IMR-90 (cell line): ENCODE measurements around the gene PAPSS2. TPM values are rescaled to one million over a fixed set of nuclear protein-coding genes. Genes with fewer than 3 reads are reported as not detected.

Experiments used
- ATAC-seq: fragments of 200-7000 bp; cut with Tn5 transposase; 2 replicates; pipeline ENCODE4 v1.9.1; 2020; ENCODE audit warnings: low read depth, mild to moderate bottlenecking, moderate library complexity
- BruUV-seq: library from RNA; stranded (reverse); fragments of 400-500 nt; replicated peaks from 2 replicates; lab custom pipeline; 2021; lab: Mats Ljungman, UMichigan
- CTCF ChIA-PET: fragments of 300-600 bp; formaldehyde crosslinking; extraction: SDS; loops from one replicate; lab custom pipeline; 2021; ENCODE audit warnings: antibody characterized with exemption; lab: Yijun Ruan, JAX
- POLR2A ChIA-PET: fragments of 300-600 bp; sonication (Branson Sonifier 250); formaldehyde crosslinking; loops from one replicate; lab custom pipeline; 2022; ENCODE audit warnings: antibody characterized with exemption; ENCODE audit not compliant: unreplicated experiment; lab: Charles Lee
- DNase-seq: peaks from one replicate; pipeline ENCODE4 v3.0.0; 2013
- H2AFZ ChIP-seq: replicated peaks from 2 replicates; pipeline ENCODE3; 2013; ENCODE audit warnings: low read length, mild to moderate bottlenecking; ENCODE audit not compliant: poor library complexity
- H2AK5ac ChIP-seq: 2 replicates; pipeline ENCODE4 v1.6.1; 2013; ENCODE audit warnings: low read depth, low read length, inconsistent platforms
- H2AK9ac ChIP-seq: replicated peaks from 2 replicates; pipeline ENCODE3; 2013; ENCODE audit warnings: mild to moderate bottlenecking, low read depth, low read length, moderate library complexity; ENCODE audit not compliant: poor library complexity
- H2BK120ac ChIP-seq: 2 replicates; pipeline ENCODE4 v1.6.1; 2013; ENCODE audit warnings: low read depth, low read length, inconsistent platforms
- H2BK15ac ChIP-seq: 3 replicates; pipeline ENCODE4 v1.6.1; 2013; ENCODE audit warnings: low read depth, low read length, inconsistent platforms
- H2BK20ac ChIP-seq: 2 replicates; pipeline ENCODE4 v1.6.1; 2013; ENCODE audit warnings: low read depth, mild to moderate bottlenecking, inconsistent platforms, low read length, moderate library complexity
- H2BK5ac ChIP-seq: 2 replicates; pipeline ENCODE4 v1.6.1; 2013; ENCODE audit warnings: mild to moderate bottlenecking, low read depth, low read length, inconsistent platforms; ENCODE audit not compliant: poor library complexity, severe bottlenecking
- H3K14ac ChIP-seq: replicated peaks from 2 replicates; pipeline ENCODE4 v1.6.1; 2013; ENCODE audit warnings: low read depth, low read length, inconsistent platforms
- H3K18ac ChIP-seq: 2 replicates; pipeline ENCODE4 v1.6.1; 2013; ENCODE audit warnings: low read depth, low read length, control low read depth
- H3K23ac ChIP-seq: 2 replicates; pipeline ENCODE4 v1.6.1; 2013; ENCODE audit warnings: low read depth, low read length, inconsistent platforms
- H3K27ac ChIP-seq: 2 replicates; pipeline ENCODE4 v1.5.1; 2013; ENCODE audit warnings: mild to moderate bottlenecking, control low read depth, low read length; ENCODE audit not compliant: insufficient read depth
- H3K27me3 ChIP-seq: 2 replicates; pipeline ENCODE4 v1.6.1; 2013; ENCODE audit warnings: low read length; ENCODE audit not compliant: control insufficient read depth, insufficient read depth
- H3K36me3 ChIP-seq: 2 replicates; pipeline ENCODE4 v1.6.1; 2013; ENCODE audit warnings: low read length, mixed read lengths; ENCODE audit not compliant: control insufficient read depth, insufficient read depth
- H3K4ac ChIP-seq: 2 replicates; pipeline ENCODE4 v1.6.1; 2013; ENCODE audit warnings: low read depth, low read length, inconsistent platforms
- H3K4me1 ChIP-seq: 2 replicates; pipeline ENCODE4 v1.6.1; 2013; ENCODE audit warnings: low read length, mixed read lengths; ENCODE audit not compliant: control insufficient read depth, insufficient read depth
- H3K4me2 ChIP-seq: 2 replicates; pipeline ENCODE4 v1.6.1; 2013; ENCODE audit warnings: low read depth, mild to moderate bottlenecking, control low read depth, low read length, moderate library complexity
- H3K4me3 ChIP-seq: 2 replicates; pipeline ENCODE4 v1.5.1; 2013; ENCODE audit warnings: low read depth, mild to moderate bottlenecking, control low read depth, low read length, moderate library complexity; ENCODE audit not compliant: insufficient read depth
- H3K56ac ChIP-seq: 2 replicates; pipeline ENCODE4 v1.6.1; 2013; ENCODE audit warnings: low read length, inconsistent platforms; ENCODE audit not compliant: insufficient read depth; ENCODE audit errors: extremely low read depth
- H3K79me1 ChIP-seq, 2 experiments: 2 replicates each; pipeline ENCODE4 v1.6.1; 2013; ENCODE audit warnings: low read length in 2 of 2, inconsistent platforms in 1 of 2, low read depth in 1 of 2
- H3K9ac ChIP-seq: 2 replicates; pipeline ENCODE4 v1.6.1; 2013; ENCODE audit warnings: low read depth, low read length, control low read depth
- H3K9me1 ChIP-seq: 2 replicates; pipeline ENCODE4 v1.6.1; 2013; ENCODE audit warnings: low read length, inconsistent platforms; ENCODE audit not compliant: insufficient read depth
- H3K9me3 ChIP-seq: 2 replicates; pipeline ENCODE4 v1.6.1; 2013; ENCODE audit warnings: low read length; ENCODE audit not compliant: control insufficient read depth, insufficient read depth
- H4K20me1 ChIP-seq: 2 replicates; pipeline ENCODE4 v1.6.1; 2013; ENCODE audit warnings: low read length, inconsistent platforms; ENCODE audit not compliant: insufficient read depth
- H4K5ac ChIP-seq: 2 replicates; pipeline ENCODE4 v1.6.1; 2013; ENCODE audit warnings: mild to moderate bottlenecking, low read depth, low read length, control low read depth
- H4K8ac ChIP-seq, 2 experiments: 2 replicates each; pipeline ENCODE4 v1.6.1; 2013; ENCODE audit warnings: low read depth in 2 of 2, low read length in 2 of 2, control low read depth in 1 of 2, inconsistent platforms in 1 of 2
- H4K91ac ChIP-seq: 2 replicates; pipeline ENCODE4 v1.6.1; 2013; ENCODE audit warnings: low read depth, low read length, inconsistent platforms; ENCODE audit not compliant: insufficient read depth
- BHLHE40 ChIP-seq: fragments of 150-350 bp; IDR thresholded peaks from 2 replicates; pipeline ENCODE4 v1.6.1; 2016; ENCODE audit warnings: mild to moderate bottlenecking, low read depth, low read length
- CEBPB ChIP-seq: IDR thresholded peaks from 2 replicates; pipeline ENCODE4 v1.6.1; 2012; ENCODE audit warnings: low read depth, low read length, improper control_type of control experiment
- CHD1 ChIP-seq: IDR thresholded peaks from 2 replicates; pipeline ENCODE4 v1.6.1; 2012; ENCODE audit warnings: low read depth, low read length, improper control_type of control experiment
- FOS ChIP-seq: fragments of 150-350 bp; IDR thresholded peaks from 2 replicates; pipeline ENCODE4 v1.6.1; 2016; ENCODE audit warnings: low read depth, low read length
- MAFK ChIP-seq: IDR thresholded peaks from 2 replicates; pipeline ENCODE4 v1.6.1; 2012; ENCODE audit warnings: low read depth, low read length, improper control_type of control experiment
- MAZ ChIP-seq: IDR thresholded peaks from 2 replicates; pipeline ENCODE4 v1.6.1; 2012; ENCODE audit warnings: low read depth, mild to moderate bottlenecking, low read length, improper control_type of control experiment, moderate library complexity, borderline replicate concordance
- MXI1 ChIP-seq: IDR thresholded peaks from 2 replicates; pipeline ENCODE4 v1.6.1; 2012; ENCODE audit warnings: low read depth, mild to moderate bottlenecking, low read length, moderate library complexity, borderline replicate concordance
- NFE2L2 ChIP-seq: fragments of 150-350 bp; IDR thresholded peaks from 2 replicates; pipeline ENCODE4 v1.6.1; 2016; ENCODE audit warnings: low read depth, mild to moderate bottlenecking, low read length
- RAD21 ChIP-seq: IDR thresholded peaks from 2 replicates; pipeline ENCODE4 v1.6.1; 2012; ENCODE audit warnings: low read length, improper control_type of control experiment
- RCOR1 ChIP-seq: IDR thresholded peaks from 2 replicates; pipeline ENCODE4 v1.6.1; 2012; ENCODE audit warnings: mild to moderate bottlenecking, low read length, improper control_type of control experiment; ENCODE audit not compliant: insufficient replicate concordance
- RFX5 ChIP-seq: IDR thresholded peaks from 2 replicates; pipeline ENCODE4 v1.8.0; 2012; ENCODE audit warnings: low read depth, mild to moderate bottlenecking, low read length, moderate library complexity
- SMC3 ChIP-seq: fragments of 150-350 bp; IDR thresholded peaks from 2 replicates; pipeline ENCODE4 v1.6.1; 2016; ENCODE audit warnings: low read depth, mild to moderate bottlenecking, antibody characterized with exemption, low read length, moderate library complexity
- WGBS, 2 experiments: methylation state at CpG; one replicate each; pipeline versions ENCODE4 v1.1.5 to v1.1.7; 2013; ENCODE audit warnings: missing lambda C conversion rate in 2 of 2; ENCODE audit not compliant: insufficient read length in 1 of 2; ENCODE audit errors: extremely low coverage in 2 of 2; 5-methylcytosine and 5-hydroxymethylcytosine counted together
- dilution Hi-C: fragments of 300-500 bp; cut with HindIII; formaldehyde crosslinking; loops from one replicate; pipeline ENCODE4 v1.14.3; 2018; ENCODE audit warnings: low sequenced_read_pairs; ENCODE audit not compliant: unreplicated experiment
- in situ Hi-C: fragments of 300-500 bp; cut with MboI; formaldehyde crosslinking; loops from 3 replicates; pipeline ENCODE4 v1.14.3; 2019; ENCODE audit warnings: low sequenced_read_pairs, inconsistent platforms, mixed read lengths
- intact Hi-C: fragments of 100-400 bp; cut with micrococcal nuclease; formaldehyde crosslinking; loops from 2 replicates; pipeline ENCODE4 v1.10.0; 2022
- polyA plus RNA-seq, 3 experiments: library from polyadenylated mRNA; depleted of rRNA; stranded (reverse); fragments of >200 nt; gene quantifications; 2 replicates each; pipeline ENCODE4 v1.2.3, GENCODE V29; 2012; ENCODE audit warnings: low replicate concordance in 1 of 3
- total RNA-seq: library from RNA; depleted of rRNA; stranded (reverse); fragments of >200 nt; gene quantifications from 2 replicates; pipeline ENCODE4 v1.2.3, GENCODE V29; 2012
- TF ChIP-seq, protein P1 (sequence below): fragments of 150-350 bp; IDR thresholded peaks from 2 replicates; pipeline ENCODE4 v1.6.1; 2017; ENCODE audit warnings: mild to moderate bottlenecking, antibody characterized with exemption, low read length, low read depth
- TF ChIP-seq, protein P2 (sequence below): fragments of 150-350 bp; IDR thresholded peaks from 2 replicates; pipeline ENCODE4 v1.6.1; 2016; ENCODE audit warnings: low read depth, mild to moderate bottlenecking, low read length, moderate library complexity, borderline replicate concordance
- TF ChIP-seq, protein P3 (sequence below): conservative IDR thresholded peaks from 2 replicates; pipeline ENCODE4 v1.5.1; 2012; ENCODE audit warnings: mild to moderate bottlenecking, low read depth, low read length, improper control_type of control experiment

Gene PAPSS2
- total and polyA plus RNA-seq, 2 of the 4 experiments (the other 2 are of a cell fraction), result 55.0 to 63.3 TPM

DNA sequence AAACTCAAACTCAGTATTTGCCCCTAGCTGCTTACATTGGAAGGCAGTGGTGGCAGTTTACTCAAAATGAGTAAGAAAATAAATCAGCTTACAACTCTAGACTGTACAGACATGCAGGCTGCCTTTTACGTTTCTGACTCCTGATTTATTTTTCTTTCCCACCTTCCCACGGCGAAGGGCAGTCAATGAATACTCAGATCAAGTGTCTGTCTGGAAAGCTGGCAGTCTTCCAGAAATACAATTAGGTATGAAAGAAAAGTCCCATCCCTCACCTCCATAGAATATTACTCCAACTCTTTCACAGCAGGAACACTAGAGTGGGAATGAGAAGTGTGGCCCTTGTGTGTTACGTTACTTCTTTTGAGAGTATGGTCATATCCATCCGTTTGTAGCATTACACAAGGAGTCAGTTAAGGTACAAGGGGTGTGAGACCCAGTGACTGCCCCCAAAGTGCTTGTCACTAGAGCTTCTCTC is 1.3 kb upstream of the PAPSS2 start:
- H2AFZ ChIP-seq, result peak overlapping the region; percentile 93
- peak overlapping the region; percentile 65; the same call in 1 of the 2 replicates for H3K14ac ChIP-seq
- ATAC-seq (no peak), DNase-seq (peak; percentile 37)
- H3K9me1 ChIP-seq, result peaks cover 13% of the 10 kb centered on the region
- in situ Hi-C loops (no loop called here), dilution Hi-C loops (no loop called here), intact Hi-C loops (loop anchor here (5.0 kb wide), 2 partner anchors 64 to 729 kb away; no protein-coding TSS in a partner anchor)
- no peaks in the 10 kb centered on the region for H4K20me1 ChIP-seq
- H3K56ac ChIP-seq, result 0 out of 2 replicates have a peak overlapping the region, but pooled peaks have one; percentile 32
- H3K4me1 ChIP-seq, result peaks cover 14% of the 10 kb centered on the region
- H2BK120ac ChIP-seq, result peak overlapping the region; percentile 80
- no peak overlapping the region for H3K4me3 ChIP-seq
- peaks cover 8 to 44% of the 10 kb centered on the region in 2 experiments; a peak in 3 of 4 replicates for H3K79me1 ChIP-seq
- peak overlapping the region; percentile 78 for H2BK5ac ChIP-seq
- H2BK20ac ChIP-seq, result peak overlapping the region; percentile 88
- no peak overlapping the region for H2AK9ac ChIP-seq
- peak overlapping the region; percentile 16; the same call in 1 of the 2 replicates for H3K27ac ChIP-seq
- H3K27me3 ChIP-seq, result no peaks in the 10 kb centered on the region
- peak overlapping the region; percentile 29; the same call in 1 of the 2 replicates for H3K18ac ChIP-seq
- no TSS peak for BruUV-seq
- POLR2A ChIA-PET, result no interaction called here
- H3K4me2 ChIP-seq, result no peak overlapping the region; the same call in 1 of the 2 replicates
- H3K9me3 ChIP-seq, result no peaks in the 10 kb centered on the region
- H2BK15ac ChIP-seq, result peak overlapping the region; percentile 33
- no peaks in the 10 kb centered on the region for H3K36me3 ChIP-seq
- no CpG with 5 or more reads among the region's 5 CpGs for WGBS, 2 experiments
- peak overlapping the region; percentile 54; the same call in 1 of the 2 replicates for H3K23ac ChIP-seq
- no peak overlapping the region for H3K9ac ChIP-seq
- CTCF ChIA-PET, result interaction anchor here (1.2 kb wide), 1 partner anchor 93 kb away, joined by 4 read pairs; no protein-coding TSS in a partner anchor
- peak overlapping the region in 1 of 2 experiments; percentile 88; a peak in 3 of 4 replicates for H4K8ac ChIP-seq
- peak overlapping the region; percentile 76; the same call in 1 of the 2 replicates for H4K91ac ChIP-seq
- H3K4ac ChIP-seq, result peak overlapping the region; percentile 92
- peak overlapping the region; percentile 13; the same call in 1 of the 2 replicates for H4K5ac ChIP-seq
- H2AK5ac ChIP-seq, result peak overlapping the region; percentile 96
- TF ChIP-seq MAFK (no peak), MAZ (no peak), MXI1 (no peak), CEBPB (no peak), RFX5 (no peak), RCOR1 (no peak), RAD21 (no peak), CHD1 (no peak), SMC3 (no peak), FOS (no peak), BHLHE40 (no peak), NFE2L2 (no peak)
- TF ChIP-seq, protein P1, sequence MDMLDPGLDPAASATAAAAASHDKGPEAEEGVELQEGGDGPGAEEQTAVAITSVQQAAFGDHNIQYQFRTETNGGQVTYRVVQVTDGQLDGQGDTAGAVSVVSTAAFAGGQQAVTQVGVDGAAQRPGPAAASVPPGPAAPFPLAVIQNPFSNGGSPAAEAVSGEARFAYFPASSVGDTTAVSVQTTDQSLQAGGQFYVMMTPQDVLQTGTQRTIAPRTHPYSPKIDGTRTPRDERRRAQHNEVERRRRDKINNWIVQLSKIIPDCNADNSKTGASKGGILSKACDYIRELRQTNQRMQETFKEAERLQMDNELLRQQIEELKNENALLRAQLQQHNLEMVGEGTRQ, result no peak
- TF ChIP-seq, protein P2, sequence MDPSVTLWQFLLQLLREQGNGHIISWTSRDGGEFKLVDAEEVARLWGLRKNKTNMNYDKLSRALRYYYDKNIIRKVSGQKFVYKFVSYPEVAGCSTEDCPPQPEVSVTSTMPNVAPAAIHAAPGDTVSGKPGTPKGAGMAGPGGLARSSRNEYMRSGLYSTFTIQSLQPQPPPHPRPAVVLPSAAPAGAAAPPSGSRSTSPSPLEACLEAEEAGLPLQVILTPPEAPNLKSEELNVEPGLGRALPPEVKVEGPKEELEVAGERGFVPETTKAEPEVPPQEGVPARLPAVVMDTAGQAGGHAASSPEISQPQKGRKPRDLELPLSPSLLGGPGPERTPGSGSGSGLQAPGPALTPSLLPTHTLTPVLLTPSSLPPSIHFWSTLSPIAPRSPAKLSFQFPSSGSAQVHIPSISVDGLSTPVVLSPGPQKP, result no peak
- TF ChIP-seq, protein P3, sequence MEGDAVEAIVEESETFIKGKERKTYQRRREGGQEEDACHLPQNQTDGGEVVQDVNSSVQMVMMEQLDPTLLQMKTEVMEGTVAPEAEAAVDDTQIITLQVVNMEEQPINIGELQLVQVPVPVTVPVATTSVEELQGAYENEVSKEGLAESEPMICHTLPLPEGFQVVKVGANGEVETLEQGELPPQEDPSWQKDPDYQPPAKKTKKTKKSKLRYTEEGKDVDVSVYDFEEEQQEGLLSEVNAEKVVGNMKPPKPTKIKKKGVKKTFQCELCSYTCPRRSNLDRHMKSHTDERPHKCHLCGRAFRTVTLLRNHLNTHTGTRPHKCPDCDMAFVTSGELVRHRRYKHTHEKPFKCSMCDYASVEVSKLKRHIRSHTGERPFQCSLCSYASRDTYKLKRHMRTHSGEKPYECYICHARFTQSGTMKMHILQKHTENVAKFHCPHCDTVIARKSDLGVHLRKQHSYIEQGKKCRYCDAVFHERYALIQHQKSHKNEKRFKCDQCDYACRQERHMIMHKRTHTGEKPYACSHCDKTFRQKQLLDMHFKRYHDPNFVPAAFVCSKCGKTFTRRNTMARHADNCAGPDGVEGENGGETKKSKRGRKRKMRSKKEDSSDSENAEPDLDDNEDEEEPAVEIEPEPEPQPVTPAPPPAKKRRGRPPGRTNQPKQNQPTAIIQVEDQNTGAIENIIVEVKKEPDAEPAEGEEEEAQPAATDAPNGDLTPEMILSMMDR, result no peak
